Activated CD4-positive, alpha-beta T cell treated with anti-CD3 and anti-CD28 coated beads, Interleukin-2, amount 50 U/mL, for 24 hours (primary cell): ENCODE data around the gene TRNAU1AP.

ENCODE experiments used
- DNase-seq, 2 donors: peaks; one replicate each; pipeline ENCODE4 v3.0.0-alpha.2; 2020; ENCODE audit warnings: low read depth in 1 of 2, low spot score in 1 of 2

The TRNAU1AP gene

DNA sequence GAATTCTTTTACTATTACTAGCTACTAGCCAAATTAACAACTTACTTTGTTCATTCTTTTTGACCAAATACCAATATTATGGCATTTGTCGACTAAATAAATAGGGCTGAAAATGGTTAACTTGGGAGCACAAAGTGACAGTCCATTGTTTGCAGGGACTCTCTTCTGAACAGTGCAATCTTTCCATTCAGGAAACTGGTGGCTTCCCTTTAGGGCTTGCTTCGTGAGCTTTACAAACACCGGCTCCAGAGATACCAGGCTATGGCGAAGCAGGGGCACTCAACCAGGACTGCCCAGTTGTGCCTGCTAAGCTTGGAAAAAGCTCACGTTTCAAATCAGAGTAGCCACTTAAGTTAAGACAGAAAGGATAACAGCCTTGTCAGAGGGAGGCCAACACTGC, 51.5 kb downstream of the TRNAU1AP start:
- DNase-seq: no peak

GRCh38 chr1:28604962-28605361, 52.1 kb downstream of the TRNAU1AP start:
- no peak for DNase-seq

DNA sequence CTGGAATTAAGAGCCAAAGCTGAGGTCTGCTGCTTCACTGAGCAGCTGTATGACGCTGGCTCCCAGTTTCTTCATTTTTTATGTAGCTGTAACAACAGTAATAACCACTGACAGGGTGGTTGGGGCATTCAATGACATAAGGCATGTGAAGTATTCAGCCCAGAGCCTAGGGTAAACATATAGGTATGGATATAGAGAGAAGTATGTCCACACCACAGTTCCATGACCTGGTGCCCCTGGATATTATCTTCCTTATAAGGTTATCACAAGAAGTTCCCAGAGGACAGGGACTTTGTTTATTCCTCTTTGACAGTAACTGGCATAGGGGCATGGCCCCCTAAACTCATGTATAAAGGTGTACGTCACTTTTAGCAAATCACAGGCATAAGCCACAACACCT, 53.9 kb downstream of the TRNAU1AP start:
- DNase-seq: no peak

DNA sequence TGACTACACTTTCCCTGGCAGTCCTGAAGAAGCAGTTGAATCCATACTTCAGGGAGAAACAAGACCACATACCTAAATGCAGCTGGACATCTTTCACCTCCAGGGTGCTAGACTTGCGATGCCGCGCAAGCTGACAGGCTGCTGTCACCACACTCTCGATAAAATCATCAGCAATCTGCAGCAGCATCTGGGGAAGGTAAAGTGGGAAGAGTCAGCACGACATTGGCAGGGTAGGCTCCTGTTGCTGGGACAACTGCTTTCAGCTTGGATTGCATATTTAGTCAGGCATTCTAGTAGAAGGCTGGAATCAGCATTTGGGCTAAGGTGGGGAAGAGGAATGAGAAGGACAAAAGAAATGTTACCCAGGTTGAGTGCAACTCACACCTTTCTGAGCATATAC, 60.3 kb downstream of the TRNAU1AP start:
- no peak for DNase-seq
